Thyroid gland (tissue), 4 donors: ENCODE measurements around the gene CRYBG3. TPM values are rescaled to one million over a fixed set of nuclear protein-coding genes. Genes with fewer than 3 reads are reported as not detected.
A peak's percentile ranks its signal among the peaks of the same experiment; 100 is the strongest.

ENCODE experiments used
- DNase-seq, 2 donors: peaks; one replicate each; pipeline ENCODE4 v3.0.0-alpha.2; 2019
- H3K27ac ChIP-seq, 3 donors: fragments of 200-600 bp; sonication (generic); 1 replicate in 2 of 3; 2 replicates in 1 of 3; pipeline ENCODE4 v1.5.1; 2016 to 2019; ENCODE audit warnings: mild to moderate bottlenecking in 1 of 3, moderate library complexity in 1 of 3
- H3K27me3 ChIP-seq: fragments of 200-600 bp; sonication (generic); one replicate; pipeline ENCODE4 v1.5.1; 2019
- H3K36me3 ChIP-seq, 2 donors: fragments of 200-600 bp; sonication (generic); one replicate each; pipeline ENCODE4 v1.5.1; 2016 to 2019
- H3K4me1 ChIP-seq, 2 donors: fragments of 200-600 bp; sonication (generic); one replicate each; pipeline ENCODE4 v1.5.1; 2017 to 2019
- H3K4me3 ChIP-seq, 3 donors: fragments of 200-600 bp; sonication (generic); replicated peaks in 1 of 3; 1 replicate in 2 of 3; 2 replicates in 1 of 3; pipeline ENCODE4 v1.5.1; 2016; ENCODE audit warnings: mild to moderate bottlenecking in 1 of 3
- H3K9me3 ChIP-seq: fragments of 200-600 bp; sonication (generic); one replicate; pipeline ENCODE4 v1.5.1; 2017
- POLR2A ChIP-seq, 2 donors: fragments of 450-650 bp; IDR thresholded peaks; one replicate each; pipeline ENCODE4 v1.6.1; 2017; ENCODE audit warnings: antibody characterized with exemption in 2 of 2, mild to moderate bottlenecking in 2 of 2, moderate library complexity in 1 of 2
- WGBS, 2 donors: methylation state at CpG; one replicate each; pipeline ENCODE4 v1.1.5; 2017; 5-methylcytosine and 5-hydroxymethylcytosine counted together
- intact Hi-C: fragments of 100-400 bp; cut with DNase I; formaldehyde crosslinking; loops from one replicate; pipeline ENCODE4 v1.15.1; 2023
- total RNA-seq, 4 donors: library from RNA; depleted of rRNA; stranded (reverse); fragments of >200 nt; gene quantifications; one replicate each; pipeline ENCODE4 v1.2.3, GENCODE V29; 2016
- TF ChIP-seq, protein P1 (sequence below), 6 experiments: fragments of 200-600 bp in 3 of 6; fragments of 450-650 bp in 3 of 6; sonication (generic) in 3 of 6; IDR thresholded peaks; one replicate each; pipeline ENCODE4 v1.5.1; 2016 to 2019; ENCODE audit warnings: antibody characterized with exemption in 6 of 6, mild to moderate bottlenecking in 2 of 6, inconsistent platforms in 1 of 6, moderate library complexity in 1 of 6

Gene CRYBG3
- total RNA-seq, 4 donors from 2014 or later = 65.3 to 108 (median 79.4) TPM

DNA sequence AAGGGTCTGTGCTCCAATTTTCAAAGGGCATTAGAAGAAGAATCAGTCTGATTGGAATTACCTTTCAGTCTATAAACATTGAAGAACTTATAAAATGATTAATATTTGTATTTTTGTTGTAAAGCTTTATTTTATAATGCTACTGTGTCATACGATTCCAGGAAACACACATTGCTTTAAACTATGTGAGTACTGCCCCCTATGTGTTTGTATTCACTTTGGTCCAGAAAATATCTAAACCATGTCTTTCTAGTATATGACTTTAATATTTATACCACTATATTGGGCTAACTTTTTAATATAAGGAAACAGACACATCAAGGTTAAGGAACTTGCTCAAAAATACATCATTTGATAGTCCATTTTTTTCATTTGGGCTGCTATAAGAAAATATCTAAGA is 153.7 kb downstream of the CRYBG3 start:
- TF ChIP-seq, protein P1, sequence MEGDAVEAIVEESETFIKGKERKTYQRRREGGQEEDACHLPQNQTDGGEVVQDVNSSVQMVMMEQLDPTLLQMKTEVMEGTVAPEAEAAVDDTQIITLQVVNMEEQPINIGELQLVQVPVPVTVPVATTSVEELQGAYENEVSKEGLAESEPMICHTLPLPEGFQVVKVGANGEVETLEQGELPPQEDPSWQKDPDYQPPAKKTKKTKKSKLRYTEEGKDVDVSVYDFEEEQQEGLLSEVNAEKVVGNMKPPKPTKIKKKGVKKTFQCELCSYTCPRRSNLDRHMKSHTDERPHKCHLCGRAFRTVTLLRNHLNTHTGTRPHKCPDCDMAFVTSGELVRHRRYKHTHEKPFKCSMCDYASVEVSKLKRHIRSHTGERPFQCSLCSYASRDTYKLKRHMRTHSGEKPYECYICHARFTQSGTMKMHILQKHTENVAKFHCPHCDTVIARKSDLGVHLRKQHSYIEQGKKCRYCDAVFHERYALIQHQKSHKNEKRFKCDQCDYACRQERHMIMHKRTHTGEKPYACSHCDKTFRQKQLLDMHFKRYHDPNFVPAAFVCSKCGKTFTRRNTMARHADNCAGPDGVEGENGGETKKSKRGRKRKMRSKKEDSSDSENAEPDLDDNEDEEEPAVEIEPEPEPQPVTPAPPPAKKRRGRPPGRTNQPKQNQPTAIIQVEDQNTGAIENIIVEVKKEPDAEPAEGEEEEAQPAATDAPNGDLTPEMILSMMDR (IDR thresholded peaks at IDR 0.05) = peak in 1 of 6 experiments; percentile 4
- TF ChIP-seq POLR2A (IDR thresholded peaks at IDR 0.05) = no peak
- Histone ChIP-seq H3K4me1 (peaks cover 10 to 12% of the 10 kb centered on the region in 2 donors), H3K9me3 (no peaks in the 10 kb centered on the region), H3K36me3 (no peaks in the 10 kb centered on the region), H3K27ac (no peak overlapping the region), H3K4me3 (no peak overlapping the region), H3K27me3 (no peaks in the 10 kb centered on the region)
- 85 to 90% methylated on average over 1 of the region's 1 CpG for WGBS, 2 donors
- intact Hi-C loops = no loop called here
- no peak for DNase-seq

DNA sequence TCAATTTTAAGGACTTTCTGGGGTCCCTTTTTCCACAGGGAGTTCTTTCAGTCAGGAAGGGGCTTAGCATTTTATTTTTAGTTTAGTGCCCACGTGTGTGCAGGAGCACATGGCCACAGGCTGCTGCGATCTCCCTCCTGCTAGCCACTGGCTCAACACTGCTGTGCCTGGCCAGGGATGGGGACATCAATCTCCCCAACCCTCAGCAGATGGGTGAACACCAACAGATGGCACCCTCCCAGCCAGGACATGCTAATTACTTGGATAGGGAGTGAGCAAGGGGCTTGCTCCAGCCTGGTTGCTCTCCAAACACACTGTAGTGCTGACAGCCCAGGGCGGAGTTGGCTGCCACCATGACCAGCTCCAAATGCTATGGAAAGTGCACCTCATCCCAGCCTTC is 157.8 kb downstream of the CRYBG3 start:
- DNase-seq = no peak
- 93 to 97% methylated on average over 3 of the region's 3 CpGs for WGBS, 2 donors
- no peak for TF ChIP-seq POLR2A (IDR thresholded peaks at IDR 0.05)
- TF ChIP-seq, protein P1 (IDR thresholded peaks at IDR 0.05) = no peak
- no peaks in the 10 kb centered on the region for H3K9me3 ChIP-seq
- no peaks in the 10 kb centered on the region for H3K27me3 ChIP-seq
- no peaks in the 10 kb centered on the region for H3K36me3 ChIP-seq
- intact Hi-C loops = no loop called here
- H3K27ac ChIP-seq = no peak overlapping the region
- no peak overlapping the region for H3K4me3 ChIP-seq
- peaks cover 26 to 30% of the 10 kb centered on the region in 2 donors for H3K4me1 ChIP-seq

DNA sequence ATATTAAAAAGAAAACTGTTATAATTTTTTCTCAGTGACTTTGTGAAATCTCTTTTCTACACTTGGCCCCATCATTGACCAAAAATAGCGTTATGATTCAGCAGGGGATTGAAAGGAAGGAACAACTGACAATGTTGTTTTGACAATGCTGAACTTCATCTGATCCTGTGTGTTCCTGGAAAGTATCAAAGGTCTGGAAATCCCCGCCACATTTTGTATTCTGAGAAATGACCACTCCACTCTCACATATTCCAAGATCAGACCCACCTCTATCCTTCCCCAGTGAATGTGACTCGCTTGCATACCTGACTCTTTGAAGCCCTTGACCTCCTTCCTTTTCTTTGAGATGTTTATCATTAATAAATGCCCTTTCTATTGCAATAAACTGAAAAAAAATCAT is 160.1 kb downstream of the CRYBG3 start:
- no peak overlapping the region for H3K4me3 ChIP-seq
- no peaks in the 10 kb centered on the region for H3K9me3 ChIP-seq
- no peak for TF ChIP-seq POLR2A (IDR thresholded peaks at IDR 0.05)
- TF ChIP-seq, protein P1 (IDR thresholded peaks at IDR 0.05) = no peak
- no peaks in the 10 kb centered on the region for H3K36me3 ChIP-seq
- no peaks in the 10 kb centered on the region for H3K27me3 ChIP-seq
- intact Hi-C loops = no loop called here
- peak overlapping the region in 1 of 3 donors; percentile 71 for H3K27ac ChIP-seq
- DNase-seq = no peak
- peaks cover 30 to 33% of the 10 kb centered on the region in 2 donors for H3K4me1 ChIP-seq
- WGBS, 2 donors = 53 to 69% methylated on average over 3 of the region's 3 CpGs

DNA sequence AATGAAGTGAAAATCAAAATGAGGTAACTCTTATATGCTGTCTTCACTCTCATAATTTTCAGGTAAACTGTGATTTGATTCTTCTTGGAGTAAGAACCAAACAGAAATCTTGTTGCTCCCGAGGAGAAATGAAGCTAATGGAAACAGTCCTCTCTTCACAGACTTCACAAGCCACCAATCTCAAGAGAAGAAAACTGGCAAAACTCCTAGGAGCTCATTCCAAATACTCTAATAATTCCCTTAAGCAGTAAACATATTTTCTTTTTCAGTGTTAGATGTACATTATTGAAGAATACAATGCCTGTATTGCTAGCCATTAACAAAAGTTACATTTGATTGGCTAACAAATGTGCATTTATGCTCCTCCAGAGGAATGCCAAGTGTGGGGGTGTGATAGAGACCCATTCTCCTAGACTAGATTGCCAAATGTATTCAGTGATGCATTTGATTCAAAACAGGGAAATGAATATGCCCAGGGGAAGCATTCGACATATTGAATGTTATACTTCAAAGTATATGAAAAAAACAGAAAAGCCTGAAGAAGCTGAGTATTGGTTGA is 162.2 kb downstream of the CRYBG3 start:
- no peak for TF ChIP-seq POLR2A (IDR thresholded peaks at IDR 0.05)
- TF ChIP-seq, protein P1 (IDR thresholded peaks at IDR 0.05) = no peak
- Histone ChIP-seq H3K27me3 (no peaks in the 10 kb centered on the region), H3K4me1 (peaks cover 30 to 33% of the 10 kb centered on the region in 2 donors), H3K27ac (peak overlapping the region; percentile 35 to 78 (median 71)), H3K36me3 (no peaks in the 10 kb centered on the region), H3K4me3 (no peak overlapping the region), H3K9me3 (no peaks in the 10 kb centered on the region)
- 18 to 25% methylated on average over 2 of the region's 2 CpGs for WGBS, 2 donors
- intact Hi-C loops = no loop called here
- no peak for DNase-seq

DNA sequence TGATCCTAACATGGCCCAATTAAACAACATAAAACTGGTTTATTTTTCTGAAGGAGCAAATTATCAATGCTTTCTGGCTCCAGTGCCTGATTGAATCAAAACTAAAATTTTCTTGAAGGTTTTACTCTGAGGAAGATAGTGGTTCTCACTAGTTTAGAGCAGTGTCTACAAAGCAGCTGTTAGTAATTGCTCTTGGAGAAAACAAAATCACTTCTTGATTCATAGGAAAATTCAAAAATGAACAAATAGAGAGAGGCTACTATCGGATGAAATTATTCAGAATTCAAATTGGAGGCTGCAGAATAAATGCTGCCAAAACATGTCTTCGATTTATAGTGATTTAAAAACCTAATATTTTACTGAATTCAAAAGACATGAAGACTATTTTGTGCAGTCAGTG is 165.5 kb downstream of the CRYBG3 start:
- H3K9me3 ChIP-seq = no peaks in the 10 kb centered on the region
- DNase-seq = no peak
- TF ChIP-seq, protein P1 (IDR thresholded peaks at IDR 0.05) = no peak
- no peak for TF ChIP-seq POLR2A (IDR thresholded peaks at IDR 0.05)
- no peak overlapping the region for H3K27ac ChIP-seq
- no peak overlapping the region for H3K4me3 ChIP-seq
- H3K4me1 ChIP-seq = peaks cover 25 to 32% of the 10 kb centered on the region in 2 donors
- no peaks in the 10 kb centered on the region for H3K36me3 ChIP-seq
- WGBS, 2 donors = 86 to 88% methylated on average over 2 of the region's 2 CpGs
- H3K27me3 ChIP-seq = no peaks in the 10 kb centered on the region
- intact Hi-C loops = no loop called here
